Choroid plexus epithelial cell (primary cell): ENCODE results near the gene COG5.

ENCODE experiments used
- DNase-seq: peaks from one replicate; pipeline ENCODE4 v3.0.0-alpha.2; 2010; ENCODE audit warnings: low read depth
- H3K4me3 ChIP-seq: 2 replicates; pipeline ENCODE4 v1.5.1; 2011; ENCODE audit warnings: low read depth, mild to moderate bottlenecking, control low read depth, low read length, moderate library complexity
- CTCF ChIP-seq: conservative IDR thresholded peaks from 2 replicates; pipeline ENCODE4 v1.5.1; 2011; ENCODE audit warnings: low read depth, mild to moderate bottlenecking, control low read depth, inconsistent platforms, low read length, moderate library complexity

Gene COG5

GRCh38 chr7:107355616-107356015 is 208.1 kb downstream of the COG5 start:
- H3K4me3 ChIP-seq = no peak overlapping the region
- no peak for TF ChIP-seq CTCF
- peak; percentile 14 for DNase-seq

- no peak for TF ChIP-seq CTCF
- H3K4me3 ChIP-seq = no peak overlapping the region
- DNase-seq = no peak
Measured at GRCh38 chr7:107354640-107355039, 209.1 kb downstream of the COG5 start.

- H3K4me3 ChIP-seq = no peak overlapping the region
- peak; percentile 7 for DNase-seq
- no peak for TF ChIP-seq CTCF
Measured at GRCh38 chr7:107353701-107354100, 210.0 kb downstream of the COG5 start.

- no peak for DNase-seq
- no peak for TF ChIP-seq CTCF
- no peak overlapping the region for H3K4me3 ChIP-seq
Measured at GRCh38 chr7:107345898-107346297, 217.8 kb downstream of the COG5 start.

- H3K4me3 ChIP-seq = no peak overlapping the region
- no peak for DNase-seq
- TF ChIP-seq CTCF = no peak
Measured at GRCh38 chr7:107344799-107345198, 218.9 kb downstream of the COG5 start.

GRCh38 chr7:107344286-107344685 is 219.4 kb downstream of the COG5 start:
- H3K4me3 ChIP-seq = no peak overlapping the region
- no peak for TF ChIP-seq CTCF
- DNase-seq = no peak

GRCh38 chr7:107338080-107338479 is 225.6 kb downstream of the COG5 start:
- DNase-seq = no peak
- no peak overlapping the region for H3K4me3 ChIP-seq
- TF ChIP-seq CTCF = no peak
